CD4-positive, alpha-beta memory T cell (primary cell): ENCODE results near the gene PLXND1. TPM values are rescaled to one million over a fixed set of nuclear protein-coding genes. Genes with fewer than 3 reads are reported as not detected.
A peak's percentile ranks its signal among the peaks of the same experiment; 100 is the strongest.

Source experiments
- CTCF ChIA-PET: fragments of 350-600 bp; sonication (Branson Sonifier 250); formaldehyde crosslinking; loops from one replicate; lab custom pipeline; 2021; ENCODE audit warnings: inconsistent platforms; ENCODE audit not compliant: partially characterized antibody; lab: Charles Lee
- POLR2A ChIA-PET: fragments of 350-600 bp; sonication (Branson Sonifier 250); formaldehyde crosslinking; loops from one replicate; lab custom pipeline; 2021; ENCODE audit not compliant: partially characterized antibody; lab: Charles Lee
- DNase-seq, 5 donors: peaks; one replicate each; pipeline versions ENCODE4 v3.0.0 to v3.0.0-alpha.2; 2020 to 2022; ENCODE audit warnings: mixed read lengths in 1 of 5
- H3K27ac ChIP-seq: one replicate; pipeline ENCODE4 v1.7.0; 2013; ENCODE audit warnings: low read depth, low read length
- H3K27me3 ChIP-seq: 2 replicates; pipeline ENCODE4 v1.7.0; 2013; ENCODE audit warnings: mild to moderate bottlenecking, low read length, moderate library complexity; ENCODE audit not compliant: insufficient read depth
- H3K36me3 ChIP-seq: 2 replicates; pipeline ENCODE4 v1.7.0; 2013; ENCODE audit warnings: mild to moderate bottlenecking, low read length, moderate library complexity; ENCODE audit not compliant: insufficient read depth
- H3K4me1 ChIP-seq: 2 replicates; pipeline ENCODE4 v1.7.0; 2013; ENCODE audit warnings: mild to moderate bottlenecking, low read length, moderate library complexity; ENCODE audit not compliant: insufficient read depth
- H3K4me3 ChIP-seq, 2 donors: one replicate each; pipeline ENCODE4 v1.7.0; 2013; ENCODE audit warnings: low read length in 2 of 2, mild to moderate bottlenecking in 1 of 2
- H3K9me3 ChIP-seq, 2 donors: one replicate each; pipeline ENCODE4 v1.7.0; 2013; ENCODE audit warnings: low read length in 2 of 2, control low read depth in 1 of 2; ENCODE audit not compliant: control insufficient read depth in 1 of 2
- H3K27ac Mint-ChIP-seq, 7 donors: one replicate each; pipeline ENCODE4 v1.8.0; 2020 to 2021; ENCODE audit warnings: mixed read lengths in 7 of 7, mild to moderate bottlenecking in 6 of 7, inconsistent platforms in 3 of 7, moderate library complexity in 3 of 7
- H3K27me3 Mint-ChIP-seq, 2 donors: one replicate each; pipeline ENCODE4 v1.8.0; 2020 to 2021; ENCODE audit warnings: mixed read lengths in 2 of 2
- H3K36me3 Mint-ChIP-seq, 2 donors: one replicate each; pipeline ENCODE4 v1.8.0; 2020 to 2021; ENCODE audit warnings: mixed read lengths in 2 of 2, inconsistent platforms in 1 of 2, mild to moderate bottlenecking in 1 of 2
- H3K4me1 Mint-ChIP-seq, 4 donors: one replicate each; pipeline ENCODE4 v1.8.0; 2020 to 2021; ENCODE audit warnings: mixed read lengths in 4 of 4, mild to moderate bottlenecking in 1 of 4
- H3K4me3 Mint-ChIP-seq, 8 donors: one replicate each; pipeline ENCODE4 v1.8.0; 2020 to 2021; ENCODE audit warnings: mixed read lengths in 8 of 8, mild to moderate bottlenecking in 7 of 8, moderate library complexity in 6 of 8, inconsistent platforms in 3 of 8
- H3K9me3 Mint-ChIP-seq, 8 donors: one replicate each; pipeline ENCODE4 v1.8.0; 2020 to 2021; ENCODE audit warnings: mixed read lengths in 8 of 8, mild to moderate bottlenecking in 5 of 8, inconsistent platforms in 3 of 8, moderate library complexity in 1 of 8
- intact Hi-C: fragments of 100-400 bp; cut with micrococcal nuclease; formaldehyde crosslinking; loops from one replicate; pipeline ENCODE4 v1.15.1; 2023
- polyA plus RNA-seq, 2 donors: library from polyadenylated mRNA; unstranded; fragments of 300-500 nt; fragmentation: Illumina TruSeq; gene quantifications; one replicate each; pipeline ENCODE4 v1.2.3, GENCODE V29; 2021
- total RNA-seq, 2 experiments: library from RNA; stranded (reverse); gene quantifications; one replicate each; pipeline ENCODE4 v1.2.3, GENCODE V29; 2021

The PLXND1 gene
- total and polyA plus RNA-seq, 4 experiments from 2014 or later = 0.03 to 72.5 (median 40.1) TPM

- H3K4me3 Mint-ChIP-seq = peak overlapping the region in 6 of 8 donors; percentile 0 to 57 (median 28)
- Histone ChIP-seq H3K9me3 (no peaks in the 10 kb centered on the region), H3K4me1 (peaks cover 8% of the 10 kb centered on the region), H3K4me3 (no peak overlapping the region), H3K36me3 (no peaks in the 10 kb centered on the region), H3K27ac (no peak overlapping the region), H3K27me3 (no peaks in the 10 kb centered on the region)
- peaks cover 4 to 24% (median 19%) of the 10 kb centered on the region in 4 donors for H3K4me1 Mint-ChIP-seq
- H3K27me3 Mint-ChIP-seq = no peaks in the 10 kb centered on the region
- ChIA-PET CTCF (interaction anchor here (1.5 to 1.6 kb wide), 2 partner anchors 63 to 115 kb away, joined by 3 to 5 read pairs; no protein-coding TSS in a partner anchor), POLR2A (interaction anchor here (1.1 to 2.6 kb wide), 5 partner anchors 23 to 708 kb away, joined by 3 to 12 read pairs (median 4); no protein-coding TSS in a partner anchor)
- H3K27ac Mint-ChIP-seq = peak overlapping the region in 2 of 7 donors; percentile 5 to 76
- H3K9me3 Mint-ChIP-seq = no peaks in the 10 kb centered on the region
- no peak for DNase-seq
- no peaks in the 10 kb centered on the region for H3K36me3 Mint-ChIP-seq
- intact Hi-C loops = loop anchor here (10.0 kb wide), 1 partner anchor 51 kb away; the partner anchor contains the start of gene PLXND1
These were observed 52.8 kb downstream of the PLXND1 start for GRCh38 chr3:129553719-129554118.

GRCh38 chr3:129553171-129553570, 53.3 kb downstream of the PLXND1 start:
- Histone ChIP-seq H3K27ac (no peak overlapping the region), H3K4me3 (no peak overlapping the region), H3K9me3 (no peaks in the 10 kb centered on the region), H3K36me3 (no peaks in the 10 kb centered on the region), H3K4me1 (peaks cover 8% of the 10 kb centered on the region), H3K27me3 (no peaks in the 10 kb centered on the region)
- H3K4me1 Mint-ChIP-seq = peaks cover 4 to 21% (median 18%) of the 10 kb centered on the region in 4 donors
- intact Hi-C loops = loop anchor here (10.0 kb wide), 1 partner anchor 52 kb away; the partner anchor contains the start of gene PLXND1
- H3K4me3 Mint-ChIP-seq = no peak overlapping the region
- ChIA-PET CTCF (no interaction called here), POLR2A (interaction anchor here (0.9 to 1.6 kb wide), 4 partner anchors 23 to 707 kb away, joined by 3 to 4 read pairs (median 4); no protein-coding TSS in a partner anchor)
- no peak for DNase-seq
- H3K9me3 Mint-ChIP-seq = no peaks in the 10 kb centered on the region
- H3K36me3 Mint-ChIP-seq = no peaks in the 10 kb centered on the region
- H3K27me3 Mint-ChIP-seq = no peaks in the 10 kb centered on the region
- H3K27ac Mint-ChIP-seq = peak overlapping the region in 1 of 7 donors; percentile 37

DNA sequence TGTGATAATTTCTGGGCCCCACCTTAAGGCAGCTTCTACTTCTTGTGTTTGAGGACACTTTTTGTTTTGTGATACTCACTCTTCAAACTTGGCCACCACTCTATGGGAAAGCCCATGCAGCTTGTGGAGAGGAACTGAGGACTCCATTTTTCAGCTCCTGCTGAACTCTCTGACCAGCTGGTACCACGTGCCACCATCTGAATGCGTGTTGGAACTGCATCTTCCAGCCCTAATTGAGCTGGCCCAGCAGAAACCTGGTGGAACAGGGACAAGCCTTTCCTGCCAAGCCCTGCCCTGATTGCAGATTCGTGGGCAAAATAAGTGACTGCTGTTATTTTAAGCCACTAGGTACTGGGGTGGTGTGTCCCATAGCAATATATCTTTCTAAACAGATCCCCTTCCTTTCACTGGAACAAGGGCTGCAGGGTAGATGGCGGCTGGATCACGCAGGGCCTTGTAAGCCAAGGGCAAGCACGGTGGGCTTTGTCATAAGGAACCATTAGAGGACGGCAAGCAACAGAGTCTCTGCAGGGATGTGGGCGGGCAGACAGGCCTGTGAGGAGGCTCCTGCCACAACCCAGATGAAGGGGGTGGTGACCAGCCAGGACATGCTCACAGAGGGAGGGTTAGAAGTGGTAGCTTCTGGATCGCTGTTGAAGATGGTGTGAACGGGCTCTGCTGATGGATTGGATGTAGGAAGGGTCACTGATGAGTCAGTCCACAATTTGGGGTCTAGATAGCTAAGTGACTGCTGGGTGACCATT, 54.0 kb downstream of the PLXND1 start:
- H3K27me3 Mint-ChIP-seq = no peaks in the 10 kb centered on the region
- Histone ChIP-seq H3K36me3 (no peaks in the 10 kb centered on the region), H3K27ac (no peak overlapping the region), H3K4me1 (peaks cover 8% of the 10 kb centered on the region), H3K4me3 (no peak overlapping the region), H3K27me3 (no peaks in the 10 kb centered on the region), H3K9me3 (no peaks in the 10 kb centered on the region)
- ChIA-PET POLR2A (interaction anchor here (0.9 to 1.6 kb wide), 5 partner anchors 24 to 707 kb away, joined by 3 to 4 read pairs (median 4); no protein-coding TSS in a partner anchor), CTCF (interaction anchor here (1.2 kb wide), 1 partner anchor 11 kb away, joined by 3 read pairs; no protein-coding TSS in a partner anchor)
- peak overlapping the region in 1 of 8 donors; percentile 53 for H3K4me3 Mint-ChIP-seq
- peaks cover 4 to 17% (median 16%) of the 10 kb centered on the region in 4 donors for H3K4me1 Mint-ChIP-seq
- H3K27ac Mint-ChIP-seq = peak overlapping the region in 3 of 7 donors; percentile 37 to 72 (median 45)
- no peak for DNase-seq
- no peaks in the 10 kb centered on the region for H3K9me3 Mint-ChIP-seq
- H3K36me3 Mint-ChIP-seq = no peaks in the 10 kb centered on the region
- intact Hi-C loops = loop anchor here (10.0 kb wide), 1 partner anchor 52 kb away; the partner anchor contains the start of gene PLXND1

DNA sequence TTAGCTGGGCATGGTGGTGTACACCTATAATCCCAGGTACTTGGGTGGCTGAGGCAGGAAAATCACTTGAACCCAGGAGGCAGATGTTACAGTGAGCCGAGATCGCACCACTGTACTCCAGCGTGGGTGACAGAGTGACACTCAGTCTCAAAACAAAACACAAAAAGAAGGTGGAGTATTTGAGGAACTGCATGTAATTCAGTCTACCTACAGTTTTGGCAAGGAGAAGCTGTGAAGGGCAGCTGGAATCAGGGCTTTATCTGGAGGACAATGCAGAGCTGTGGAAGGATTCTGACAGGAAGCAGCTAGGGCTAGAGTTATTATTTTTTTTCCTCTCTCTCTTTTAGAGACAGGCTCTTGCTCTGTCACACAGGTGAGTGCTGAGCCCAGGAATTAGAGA, 56.7 kb downstream of the PLXND1 start:
- POLR2A ChIA-PET = no interaction called here

GRCh38 chr3:129549006-129549800, 57.3 kb downstream of the PLXND1 start:
- Mint-ChIP-seq H3K27me3 (no peaks in the 10 kb centered on the region), H3K4me3 (no peak overlapping the region), H3K27ac (peak overlapping the region in 2 of 7 donors; percentile 26 to 81), H3K9me3 (no peaks in the 10 kb centered on the region), H3K36me3 (no peaks in the 10 kb centered on the region), H3K4me1 (peaks cover 2 to 10% (median 8%) of the 10 kb centered on the region in 4 donors)
- DNase-seq = no peak
- no peaks in the 10 kb centered on the region for H3K27me3 ChIP-seq
- H3K9me3 ChIP-seq = no peaks in the 10 kb centered on the region
- peaks cover 4% of the 10 kb centered on the region for H3K4me1 ChIP-seq
- H3K27ac ChIP-seq = no peak overlapping the region
- ChIA-PET CTCF (interaction anchor here (1.2 to 1.5 kb wide), 3 partner anchors 9 to 59 kb away, joined by 3 read pairs; no protein-coding TSS in a partner anchor), POLR2A (no interaction called here)
- H3K36me3 ChIP-seq = no peaks in the 10 kb centered on the region
- intact Hi-C loops = no loop called here
- H3K4me3 ChIP-seq = no peak overlapping the region

More for the DNA sequence above, 56.7 kb downstream of the PLXND1 start:
- DNase-seq = no peak
- Histone ChIP-seq H3K4me1 (peaks cover 8% of the 10 kb centered on the region), H3K27ac (no peak overlapping the region), H3K4me3 (no peak overlapping the region), H3K9me3 (no peaks in the 10 kb centered on the region), H3K27me3 (no peaks in the 10 kb centered on the region), H3K36me3 (no peaks in the 10 kb centered on the region)
- Mint-ChIP-seq H3K27ac (peak overlapping the region in 3 of 7 donors; percentile 23 to 81 (median 77)), H3K4me1 (peaks cover 4 to 16% (median 14%) of the 10 kb centered on the region in 4 donors), H3K9me3 (no peaks in the 10 kb centered on the region), H3K4me3 (no peak overlapping the region), H3K27me3 (no peaks in the 10 kb centered on the region), H3K36me3 (no peaks in the 10 kb centered on the region)
- intact Hi-C loops = loop anchor here (10.0 kb wide), 1 partner anchor 55 kb away; the partner anchor contains the start of gene PLXND1
- CTCF ChIA-PET = interaction anchor here (1.2 to 1.5 kb wide), 3 partner anchors 9 to 60 kb away, joined by 3 read pairs; no protein-coding TSS in a partner anchor

DNA sequence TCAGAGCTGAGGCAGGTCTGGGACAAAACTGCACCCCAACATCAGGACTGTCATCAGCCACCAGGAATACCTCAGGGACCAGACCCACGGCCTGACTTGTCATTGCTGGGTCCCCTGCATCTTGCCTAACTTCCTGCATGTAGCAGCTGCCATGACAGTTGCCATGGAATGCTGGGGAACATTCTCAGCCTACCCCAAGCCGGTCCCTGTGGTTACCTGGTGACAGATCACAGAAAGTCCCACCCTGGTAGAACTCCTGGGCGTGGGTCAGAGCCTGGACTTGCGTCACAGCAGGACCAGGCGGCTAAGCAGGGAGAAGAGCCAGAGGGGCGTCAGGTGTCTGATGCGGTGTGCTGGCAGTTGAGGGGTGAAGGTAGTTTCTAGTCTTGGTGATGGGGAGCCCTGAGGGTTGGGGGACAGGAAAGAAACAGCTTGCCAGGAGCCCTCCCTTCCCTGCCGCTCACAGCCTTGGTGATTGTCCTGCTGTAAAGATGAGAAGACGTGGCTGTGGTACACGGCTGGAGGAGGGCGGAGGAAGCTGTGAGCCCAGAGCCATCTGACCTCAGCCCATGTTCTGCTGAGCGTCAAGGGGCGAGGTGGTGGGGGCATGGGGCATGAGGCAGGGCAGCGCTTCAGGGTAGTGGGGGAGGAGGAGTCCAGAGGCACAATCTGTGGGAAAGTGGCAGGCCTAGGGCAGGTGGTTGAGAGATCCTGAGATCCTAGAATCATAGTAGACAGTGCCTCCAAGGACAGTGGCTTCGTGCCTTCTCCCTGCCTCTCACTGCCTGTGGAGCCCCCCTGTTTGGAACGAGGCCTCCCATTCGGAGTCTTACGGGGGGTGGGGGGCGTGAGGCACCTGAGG, 58.1 kb downstream of the PLXND1 start:
- ChIA-PET CTCF (no interaction called here), POLR2A (no interaction called here)
- Histone ChIP-seq H3K4me1 (no peaks in the 10 kb centered on the region), H3K36me3 (no peaks in the 10 kb centered on the region), H3K27me3 (no peaks in the 10 kb centered on the region), H3K9me3 (no peaks in the 10 kb centered on the region), H3K4me3 (no peak overlapping the region), H3K27ac (no peak overlapping the region)
- peaks cover 0 to 5% (median 2%) of the 10 kb centered on the region in 4 donors for H3K4me1 Mint-ChIP-seq
- no peak overlapping the region for H3K4me3 Mint-ChIP-seq
- H3K36me3 Mint-ChIP-seq = no peaks in the 10 kb centered on the region
- H3K27ac Mint-ChIP-seq = no peak overlapping the region
- intact Hi-C loops = no loop called here
- no peaks in the 10 kb centered on the region for H3K9me3 Mint-ChIP-seq
- DNase-seq = no peak
- no peaks in the 10 kb centered on the region for H3K27me3 Mint-ChIP-seq
